NCI-H524 treated with DMSO at 0.1 percent for 48 hours (cell line): ENCODE data around the gene FNDC3B.

Experiments used
- DNase-seq: peaks from one replicate; lab custom pipeline; 2025; lab: John Stamatoyannopoulos, UW

The FNDC3B gene

GRCh38 chr3:172115787-172116186, 76.4 kb downstream of the FNDC3B start:
- no peak for DNase-seq

- no peak for DNase-seq
Measured at GRCh38 chr3:172118019-172118418, 78.6 kb downstream of the FNDC3B start.

- no peak for DNase-seq
Measured at GRCh38 chr3:172119266-172119969, 80.0 kb downstream of the FNDC3B start.

GRCh38 chr3:172120912-172121311, 81.5 kb downstream of the FNDC3B start:
- no peak for DNase-seq

GRCh38 chr3:172121981-172122380, 82.6 kb downstream of the FNDC3B start:
- DNase-seq, result no peak

- no peak for DNase-seq
Measured at GRCh38 chr3:172124271-172124670, 84.9 kb downstream of the FNDC3B start.

- DNase-seq, result no peak
Measured at GRCh38 chr3:172125053-172125452, 85.7 kb downstream of the FNDC3B start.

GRCh38 chr3:172125963-172126457, 86.6 kb downstream of the FNDC3B start:
- no peak for DNase-seq

- no peak for DNase-seq
Measured at GRCh38 chr3:172126741-172127140, 87.4 kb downstream of the FNDC3B start.

- no peak for DNase-seq
Measured at GRCh38 chr3:172127141-172127540, 87.8 kb downstream of the FNDC3B start.

GRCh38 chr3:172127929-172128580, 88.7 kb downstream of the FNDC3B start:
- no peak for DNase-seq

GRCh38 chr3:172128858-172129257, 89.5 kb downstream of the FNDC3B start:
- no peak for DNase-seq

- DNase-seq, result no peak
Measured at GRCh38 chr3:172129498-172129849, 90.1 kb downstream of the FNDC3B start.

- DNase-seq, result no peak
Measured at GRCh38 chr3:172129850-172130716, 90.7 kb downstream of the FNDC3B start.

- DNase-seq, result no peak
Measured at GRCh38 chr3:172130717-172131050, 91.3 kb downstream of the FNDC3B start.

- no peak for DNase-seq
Measured at GRCh38 chr3:172131746-172132145, 92.4 kb downstream of the FNDC3B start.

- no peak for DNase-seq
Measured at GRCh38 chr3:172132159-172132586, 92.8 kb downstream of the FNDC3B start.

- DNase-seq, result no peak
Measured at GRCh38 chr3:172132721-172133311, 93.4 kb downstream of the FNDC3B start.

GRCh38 chr3:172133838-172134237, 94.5 kb downstream of the FNDC3B start:
- no peak for DNase-seq

- DNase-seq, result no peak
Measured at GRCh38 chr3:172134352-172134751, 95.0 kb downstream of the FNDC3B start.

GRCh38 chr3:172135185-172135584, 95.8 kb downstream of the FNDC3B start:
- no peak for DNase-seq

- no peak for DNase-seq
Measured at GRCh38 chr3:172135820-172136219, 96.4 kb downstream of the FNDC3B start.
